ENCODE measurements around the gene ADI1.

Gene ADI1

DNA sequence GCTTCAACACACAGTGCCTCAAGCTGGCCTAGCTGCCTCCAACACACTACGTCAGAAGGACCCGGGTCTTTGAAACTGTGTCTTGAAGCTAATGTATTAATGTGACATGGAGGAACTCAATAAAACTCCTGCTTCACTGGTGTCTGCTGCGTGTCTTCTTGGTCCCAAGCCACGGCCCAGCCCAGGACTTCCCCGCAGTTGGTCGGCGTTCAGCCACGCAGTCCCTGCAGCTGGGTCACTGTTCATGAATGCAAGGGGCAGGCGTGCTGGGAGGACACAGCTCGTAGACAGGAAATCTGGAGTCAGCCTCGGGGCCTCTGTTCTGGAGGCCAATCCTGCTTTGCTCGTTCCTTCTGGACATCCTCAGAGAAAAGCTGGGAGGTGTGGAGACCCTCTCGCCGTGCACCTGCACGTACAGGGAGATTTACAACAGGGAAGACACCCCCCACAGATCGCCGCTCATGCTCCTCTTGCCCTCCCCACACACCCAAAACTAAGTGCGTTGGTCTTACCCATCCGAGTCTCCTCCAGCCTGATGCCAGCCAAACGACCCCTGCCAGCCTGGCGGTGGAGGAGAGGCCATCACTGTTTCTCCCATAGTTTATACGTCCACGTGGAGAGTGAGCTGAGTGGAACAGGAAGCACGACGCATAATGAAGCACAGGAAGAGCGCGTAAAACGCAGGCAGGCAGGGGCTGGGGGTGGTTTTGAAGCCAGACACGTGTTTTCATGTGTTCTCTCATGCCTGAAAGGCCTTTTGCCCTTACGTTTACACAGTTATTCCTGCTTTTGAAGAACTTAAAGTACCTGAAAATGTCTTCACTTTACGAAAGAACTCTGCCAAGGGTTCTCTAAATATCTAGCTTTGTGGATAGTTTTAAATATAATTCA, 39.7 kb downstream of the ADI1 start:
- no peak for DNase-seq

DNA sequence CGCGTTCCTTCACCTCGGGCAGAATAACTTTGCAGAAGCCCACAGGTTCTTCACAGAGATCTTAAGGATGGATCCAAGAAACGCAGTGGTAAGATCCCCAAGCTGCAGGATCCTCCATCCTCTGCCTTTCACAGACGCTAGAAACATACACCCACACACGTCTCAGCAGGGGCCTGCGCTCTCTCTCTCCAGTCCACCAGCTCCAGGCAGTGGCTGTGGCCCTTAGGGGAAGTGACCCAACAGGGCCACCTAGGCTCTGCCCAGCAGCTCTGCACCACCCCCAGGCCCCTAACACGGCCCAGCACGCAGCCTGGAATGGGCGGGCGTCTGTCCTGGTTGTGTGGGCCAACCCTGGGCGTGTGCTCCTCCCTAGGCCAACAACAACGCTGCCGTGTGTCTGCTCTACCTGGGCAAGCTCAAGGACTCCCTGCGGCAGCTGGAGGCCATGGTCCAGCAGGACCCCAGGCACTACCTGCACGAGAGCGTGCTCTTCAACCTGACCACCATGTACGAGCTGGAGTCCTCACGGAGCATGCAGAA, 40.4 kb downstream of the ADI1 start:
- no peak for DNase-seq

DNA sequence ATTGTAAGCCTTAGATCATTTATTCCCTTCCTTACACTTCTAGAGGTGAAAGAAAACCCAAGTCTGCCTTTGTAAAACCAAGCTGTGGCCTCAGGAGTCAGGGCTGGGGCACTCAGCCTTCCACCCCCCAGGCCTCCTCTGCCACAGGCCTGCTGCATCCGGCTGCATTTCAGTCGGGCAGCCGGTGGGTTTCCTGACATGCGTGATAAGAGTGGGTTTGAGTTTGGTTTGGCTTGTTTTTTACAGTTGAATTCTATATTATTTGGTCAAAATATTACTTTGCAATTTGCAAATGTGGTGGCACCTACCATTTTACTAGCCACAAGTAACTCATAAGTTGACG, 42.4 kb downstream of the ADI1 start:
- no peak for DNase-seq

DNA sequence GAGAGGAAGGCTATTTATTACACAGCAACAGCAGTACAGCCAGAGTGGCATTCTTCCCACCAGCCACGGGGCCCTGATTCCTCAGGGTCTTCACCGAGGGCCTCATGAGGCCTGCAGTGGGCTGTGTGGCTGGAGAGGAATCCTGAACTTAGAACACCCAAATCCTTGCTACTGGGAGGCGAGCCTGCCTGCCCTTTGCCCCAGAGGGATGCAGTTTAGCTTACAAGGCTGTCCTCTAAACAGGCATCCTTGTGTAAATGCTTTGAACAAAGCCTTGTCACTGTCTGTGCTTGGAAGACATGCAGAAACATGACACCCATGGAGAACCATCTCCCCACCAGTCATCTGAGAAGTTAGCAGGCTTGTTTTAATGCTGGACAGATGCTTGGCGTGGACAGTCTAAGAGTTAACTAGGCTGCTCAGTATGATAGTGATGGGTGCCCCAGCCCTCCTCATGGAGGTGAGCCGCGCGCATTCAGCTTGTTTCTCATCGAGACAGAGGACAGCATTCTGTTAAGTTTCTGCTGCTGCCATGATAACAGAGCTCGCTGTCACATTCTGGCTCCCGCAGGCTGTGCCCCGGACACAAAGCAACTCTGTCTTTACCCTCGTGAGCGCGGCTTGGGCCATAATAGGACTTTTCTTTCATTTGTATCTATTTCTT, 42.9 kb downstream of the ADI1 start:
- DNase-seq = no peak

DNA sequence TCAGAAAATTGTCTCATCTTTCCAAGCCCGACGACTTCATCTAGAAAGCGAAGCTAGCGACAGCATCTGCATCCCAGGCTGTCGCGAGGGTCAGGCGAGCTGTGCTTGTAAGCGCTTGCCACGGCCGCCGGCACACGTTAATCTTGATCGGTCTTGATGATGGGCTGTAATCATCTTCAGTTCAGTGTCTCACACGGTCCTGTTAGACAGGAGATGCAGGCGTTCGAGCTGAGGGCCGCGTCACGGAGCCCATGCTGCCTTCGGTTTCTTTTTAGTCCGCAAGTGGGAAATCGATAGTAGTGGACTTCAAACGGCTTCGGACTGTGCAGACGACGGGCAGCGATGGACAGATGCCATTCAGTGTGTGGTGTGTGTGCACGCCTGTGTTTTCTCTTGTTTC, 43.6 kb downstream of the ADI1 start:
- DNase-seq = no peak

DNA sequence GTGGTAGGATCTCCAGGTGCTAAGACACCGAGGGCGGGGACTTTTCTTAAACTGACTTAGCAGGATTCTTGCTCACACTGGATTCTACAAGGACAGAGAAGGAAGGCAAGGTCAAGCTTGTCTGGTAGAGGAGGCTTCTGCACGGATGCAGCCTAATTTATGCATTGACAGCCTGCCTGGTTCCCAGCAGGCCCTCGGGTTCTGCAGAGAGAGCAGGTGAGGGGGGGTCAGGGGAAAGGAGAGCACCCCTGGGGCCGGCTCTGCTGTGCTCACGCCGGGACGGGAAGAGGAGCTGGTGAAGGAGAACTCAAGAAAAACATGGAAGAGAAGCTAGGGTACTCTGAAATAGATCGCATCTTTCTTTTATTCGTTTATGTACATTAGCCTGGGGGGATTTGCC, 46.4 kb downstream of the ADI1 start:
- no peak for DNase-seq

DNA sequence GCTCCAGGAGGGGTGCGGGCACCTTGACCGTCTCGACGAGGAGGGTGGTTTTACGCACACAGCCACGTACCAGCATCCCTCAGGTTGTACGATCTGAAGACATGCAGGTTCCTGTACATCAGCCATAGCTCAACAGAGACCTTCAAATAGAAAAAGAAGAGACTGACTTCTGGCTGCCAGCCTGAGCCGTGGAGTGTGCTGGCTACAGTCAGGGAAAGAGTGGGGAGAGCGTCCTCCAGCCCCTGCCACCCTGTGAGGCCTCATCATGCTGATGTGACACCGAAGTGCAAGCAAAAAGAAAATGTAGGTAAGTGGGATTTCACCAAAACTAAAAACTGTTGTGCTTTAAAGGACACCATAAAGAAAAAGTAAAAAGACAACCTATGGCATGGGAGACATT, 47.0 kb downstream of the ADI1 start:
- DNase-seq = no peak

DNA sequence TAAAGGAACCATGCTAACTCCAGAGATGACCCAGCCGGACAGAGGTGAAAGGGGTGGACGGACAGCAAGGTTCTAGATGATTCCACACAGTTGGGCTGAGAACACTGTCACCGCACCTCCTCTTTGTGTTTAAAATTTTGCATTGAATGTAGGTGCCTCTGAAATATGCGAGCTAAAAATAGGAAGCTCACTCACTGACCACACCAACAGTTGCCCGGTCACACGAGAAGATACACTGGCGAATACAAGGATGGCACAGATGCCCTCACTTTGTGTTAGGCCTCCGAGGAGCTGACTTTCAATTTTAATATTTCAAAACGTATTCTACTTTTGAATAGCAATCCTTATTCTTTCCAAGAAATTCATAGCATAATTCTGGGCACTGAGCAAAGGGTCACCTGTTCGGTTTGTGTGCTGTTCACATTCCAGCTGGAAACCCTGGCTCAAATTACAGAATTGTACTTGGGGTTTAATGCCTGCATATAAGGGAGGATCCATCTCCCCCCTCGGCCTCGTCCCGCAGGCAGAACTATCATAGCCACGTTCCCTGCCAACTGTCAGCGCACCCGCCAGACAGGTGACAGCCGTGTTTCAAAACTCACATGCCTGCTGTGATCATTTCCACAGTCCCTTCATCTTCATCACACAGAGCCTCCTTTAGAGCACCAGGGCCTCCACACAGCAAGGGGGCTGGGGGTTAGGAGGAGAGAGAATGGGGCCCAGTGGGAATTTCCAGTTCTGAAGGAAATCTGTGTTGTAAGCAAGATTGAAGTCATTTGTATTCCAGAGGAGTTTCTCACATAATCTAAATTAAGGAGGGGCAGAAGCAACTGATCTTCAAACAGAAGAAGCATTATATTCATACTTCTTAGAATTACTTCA, 48.2 kb downstream of the ADI1 start:
- no peak for DNase-seq

DNA sequence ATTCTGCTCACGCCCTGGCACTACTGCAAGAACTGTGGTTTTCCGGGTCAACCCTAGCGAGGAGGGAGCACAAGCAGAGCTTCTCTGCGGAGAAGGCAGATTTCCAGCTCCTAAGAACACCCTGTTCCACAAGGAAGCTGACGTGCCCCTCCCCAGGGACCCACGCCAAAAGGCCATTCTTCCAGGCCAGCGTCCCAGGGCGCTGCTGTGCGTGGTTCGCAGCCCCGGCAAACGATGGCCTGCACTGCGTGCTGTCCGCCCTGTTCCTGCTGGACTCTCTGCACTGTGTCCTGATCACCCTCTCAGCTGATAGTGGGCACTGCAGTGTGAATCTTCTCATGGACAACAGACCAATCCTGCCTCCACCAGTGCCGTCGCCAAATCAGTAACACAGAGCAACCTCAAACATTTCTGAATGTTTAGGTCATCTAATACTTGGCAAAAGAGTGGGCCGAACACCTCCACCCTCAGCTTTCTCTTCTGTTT, 49.1 kb downstream of the ADI1 start:
- no peak for DNase-seq

DNA sequence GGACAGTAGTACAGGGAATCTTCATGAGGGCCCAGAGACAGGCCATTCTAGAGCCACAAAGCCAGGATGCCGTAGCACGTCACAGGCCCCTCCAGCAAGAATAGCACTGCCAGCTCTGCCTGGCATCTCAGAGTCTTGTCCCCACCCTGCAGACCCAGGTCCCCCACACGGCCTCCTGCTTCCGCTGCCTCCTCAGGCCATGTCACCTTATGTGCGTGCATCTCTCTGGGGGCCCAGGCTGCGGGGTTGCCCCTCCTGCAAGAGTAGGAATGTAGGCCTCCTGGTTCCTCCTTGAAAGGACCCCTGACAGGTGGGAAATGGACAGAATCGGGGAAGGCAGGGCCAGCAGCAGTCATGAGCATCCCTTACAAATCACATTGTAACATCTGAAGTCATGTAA, 49.8 kb downstream of the ADI1 start:
- no peak for DNase-seq

DNA sequence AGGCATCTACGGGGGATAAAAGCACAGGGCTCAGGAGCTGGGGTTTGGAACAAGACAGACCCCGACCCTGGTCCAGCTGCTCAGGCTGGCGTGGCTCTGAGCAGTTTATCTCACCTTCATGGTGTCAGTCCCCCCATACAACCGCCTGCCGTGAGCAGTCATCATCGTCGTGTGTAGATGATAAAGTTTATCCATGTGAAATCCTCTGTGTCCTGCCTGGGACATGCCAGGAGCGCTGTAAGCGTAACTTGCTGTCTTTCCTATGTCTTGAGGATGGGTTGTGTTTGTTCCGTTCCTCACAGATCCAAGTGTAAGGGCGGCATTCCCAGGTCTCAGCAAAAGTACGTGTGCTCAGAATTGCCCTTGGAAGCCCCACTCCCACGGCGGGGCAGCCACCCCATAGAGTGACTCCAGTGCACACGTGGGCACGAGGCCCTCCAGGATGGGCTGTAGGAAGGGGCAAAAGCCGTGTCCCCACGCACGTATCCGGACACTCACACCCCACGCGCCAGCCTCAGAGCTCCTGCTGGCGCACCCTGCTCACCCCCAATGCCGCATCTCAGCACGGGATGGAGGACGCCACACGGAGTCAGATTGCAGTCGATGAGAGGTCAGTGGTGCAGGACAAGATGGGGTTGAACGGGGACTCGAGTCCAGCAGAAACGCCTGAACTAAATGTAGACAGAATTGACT, 50.9 kb downstream of the ADI1 start:
- DNase-seq = no peak

DNA sequence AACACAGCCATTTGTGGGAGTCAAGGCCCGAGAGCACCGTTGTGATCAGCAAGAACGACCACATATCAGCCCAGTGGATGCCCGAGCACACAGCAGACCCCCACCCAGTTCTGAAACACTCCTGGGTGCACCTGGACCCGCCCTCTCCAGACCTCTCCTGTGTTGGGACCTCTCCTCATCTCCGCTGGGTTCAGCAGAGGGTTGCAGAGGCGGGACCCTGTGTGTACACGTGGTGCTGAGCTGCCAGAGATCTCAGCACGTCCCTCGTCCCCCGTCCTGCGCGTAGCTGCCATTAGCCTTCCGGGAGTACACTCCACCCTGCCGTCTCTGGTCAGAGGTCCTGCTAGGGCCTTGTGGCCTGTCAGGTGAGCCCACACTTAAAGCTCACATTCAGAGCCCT, 51.7 kb downstream of the ADI1 start:
- no peak for DNase-seq

DNA sequence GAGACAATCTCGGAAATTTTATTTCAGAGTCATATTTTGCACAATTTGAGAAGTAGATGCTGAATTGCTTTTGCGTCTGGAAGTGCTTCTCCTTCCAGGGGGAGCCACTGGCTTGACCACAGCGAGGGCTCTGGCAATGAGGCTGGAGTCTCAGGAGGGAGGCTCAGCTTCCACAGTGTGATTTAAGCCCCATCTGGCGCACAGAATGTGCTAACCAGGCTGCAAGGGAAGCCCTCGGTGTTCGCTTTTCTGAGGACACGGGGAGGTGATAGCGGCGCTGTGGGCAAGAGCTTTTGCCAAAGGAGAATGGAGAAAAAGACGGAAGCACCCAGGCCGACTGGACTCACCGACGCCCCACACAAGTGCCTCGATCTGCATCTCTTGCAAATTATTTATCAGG, 52.4 kb downstream of the ADI1 start:
- DNase-seq = no peak

DNA sequence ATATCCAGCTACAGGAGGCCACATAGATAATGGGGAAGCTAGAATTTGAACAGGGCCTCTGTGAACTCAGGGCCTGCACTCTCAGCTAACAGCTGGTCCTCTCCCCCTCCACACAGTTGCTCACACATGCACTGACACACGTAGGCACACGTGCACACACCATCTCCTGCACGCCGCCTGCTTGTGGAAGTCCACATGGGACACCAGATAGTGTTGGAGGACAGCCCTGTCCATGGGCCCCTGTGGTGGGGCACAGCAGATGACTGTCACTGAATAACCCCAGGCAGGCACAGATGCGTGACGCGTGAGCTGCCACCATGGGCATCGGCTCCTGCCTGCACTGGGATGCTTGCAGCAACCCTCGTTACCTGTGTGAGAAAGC, 52.9 kb downstream of the ADI1 start:
- DNase-seq = no peak

DNA sequence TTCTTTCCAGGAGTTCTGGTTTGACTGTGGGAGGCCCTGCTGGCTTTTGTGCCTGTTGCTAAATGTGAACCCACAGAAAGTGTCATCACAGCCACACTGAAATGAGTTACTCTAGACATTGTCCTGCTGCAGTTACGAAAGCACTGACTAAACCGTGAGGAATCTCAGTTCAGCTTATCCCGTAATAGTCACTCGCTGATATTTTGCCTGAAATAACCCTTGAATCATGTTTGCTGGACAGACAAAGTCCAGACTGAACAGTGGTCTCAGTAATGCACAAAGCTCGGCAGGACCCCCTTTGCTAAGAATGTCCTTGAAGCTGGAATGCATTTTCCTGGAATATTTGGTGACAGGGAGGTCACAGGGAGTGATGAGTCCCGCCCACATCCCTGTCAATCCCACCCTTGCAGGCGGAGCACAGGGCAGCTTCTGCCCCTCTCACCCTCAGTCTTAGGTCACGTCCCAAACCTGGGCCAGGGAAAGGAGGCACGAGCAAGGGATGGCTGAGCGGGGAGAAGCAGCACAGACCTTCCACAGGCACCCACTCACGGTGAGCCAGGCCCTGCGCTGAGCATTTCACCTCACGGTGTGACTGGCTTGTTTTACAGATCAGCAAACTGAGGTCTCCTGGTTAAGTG, 53.4 kb downstream of the ADI1 start:
- no peak for DNase-seq

DNA sequence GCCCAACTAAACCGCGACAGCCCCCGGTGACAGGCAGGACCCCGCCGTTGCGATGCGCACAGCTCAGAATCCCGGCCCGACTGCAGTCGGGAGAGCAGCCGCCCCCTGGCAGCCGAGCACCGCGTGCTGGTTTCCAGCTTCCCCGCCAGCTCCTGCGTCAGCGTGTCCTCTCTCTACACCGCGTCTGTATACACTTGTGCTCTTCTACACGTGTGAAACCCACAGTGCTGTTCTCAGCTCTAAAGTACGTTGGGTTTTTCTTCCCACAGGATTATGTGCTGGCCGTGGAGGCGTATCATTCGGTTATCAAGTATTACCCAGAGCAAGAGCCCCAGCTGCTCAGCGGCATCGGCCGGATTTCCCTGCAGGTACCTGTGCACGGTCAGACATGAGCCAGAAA, 54.0 kb downstream of the ADI1 start:
- DNase-seq = no peak

DNA sequence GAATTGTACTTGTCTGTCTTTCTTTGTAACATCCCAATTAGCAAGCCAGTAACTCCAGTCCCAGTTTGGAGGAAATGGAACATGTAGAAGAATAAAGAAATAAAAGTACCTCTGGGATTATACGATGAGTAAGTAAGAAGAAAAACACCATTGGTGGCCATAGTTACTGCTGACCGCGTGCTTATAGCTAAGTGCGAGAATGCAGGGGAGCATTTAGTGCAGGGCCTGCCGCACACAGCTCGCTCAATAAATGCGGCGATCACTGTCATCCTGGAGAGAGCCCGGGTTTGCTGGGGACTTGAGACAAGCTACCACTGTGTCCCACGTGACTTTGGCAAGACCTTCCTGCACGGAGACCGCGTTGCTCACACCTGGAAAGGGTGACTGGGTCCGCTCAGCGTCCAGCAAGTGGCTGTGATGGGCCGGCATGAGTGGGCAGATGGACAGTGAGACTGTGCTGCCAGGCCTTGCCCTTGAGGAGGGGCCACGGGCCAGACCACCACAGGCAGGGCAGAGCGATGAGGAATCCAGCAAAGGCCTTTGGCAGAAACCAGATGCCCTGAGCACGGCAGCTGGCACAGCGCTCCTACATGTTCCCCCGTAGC, 54.8 kb downstream of the ADI1 start:
- DNase-seq = no peak

DNA sequence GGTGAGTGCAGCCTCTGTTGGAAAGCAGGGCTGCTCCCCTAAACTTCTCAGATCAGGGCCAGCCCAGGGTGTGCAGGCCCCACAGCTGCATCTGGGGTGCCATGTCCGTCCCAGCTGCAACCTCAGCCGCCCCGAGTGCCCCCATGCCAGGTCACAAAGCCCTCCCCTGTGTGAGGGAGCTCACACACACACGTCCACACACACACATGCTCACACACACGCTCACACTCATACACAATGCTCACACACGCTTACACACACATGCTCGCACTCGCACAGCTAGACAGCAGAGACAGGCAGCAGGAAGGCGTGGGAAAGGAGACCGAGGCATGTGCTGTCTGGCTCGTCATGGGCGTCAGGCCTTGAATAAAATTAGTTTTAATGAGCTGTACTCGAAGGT, 55.4 kb downstream of the ADI1 start:
- DNase-seq = no peak

DNA sequence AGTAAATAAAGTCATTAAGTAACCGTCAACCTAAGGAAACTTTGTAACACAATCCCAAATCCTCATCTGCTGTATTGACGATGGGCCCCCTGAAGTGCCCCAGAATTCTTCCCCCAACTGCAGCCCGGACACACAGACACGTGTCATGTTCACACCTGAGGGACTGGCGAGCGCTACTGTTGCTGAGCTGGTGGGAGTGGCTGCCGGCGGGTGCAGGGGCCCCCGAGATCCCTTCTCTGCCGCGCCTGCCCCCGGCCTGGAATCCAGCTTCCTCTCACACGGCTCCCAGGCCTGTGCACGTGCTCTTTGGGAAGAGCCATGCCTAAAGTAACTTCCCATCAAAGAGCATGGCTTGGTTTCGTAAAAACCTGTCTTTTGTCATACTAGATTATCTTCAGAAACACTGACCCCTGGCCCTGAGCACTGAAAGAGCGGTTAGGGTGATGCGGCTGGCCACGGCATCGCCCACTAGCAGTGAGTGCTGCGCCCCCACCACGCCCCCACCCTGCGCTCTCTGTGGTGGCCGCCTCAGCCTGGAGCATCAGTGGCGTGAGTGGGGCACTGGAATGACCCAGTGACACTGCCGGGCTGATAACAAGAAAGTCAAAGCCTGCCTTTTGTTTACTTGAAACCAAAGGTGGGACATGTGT, 56.0 kb downstream of the ADI1 start:
- no peak for DNase-seq

DNA sequence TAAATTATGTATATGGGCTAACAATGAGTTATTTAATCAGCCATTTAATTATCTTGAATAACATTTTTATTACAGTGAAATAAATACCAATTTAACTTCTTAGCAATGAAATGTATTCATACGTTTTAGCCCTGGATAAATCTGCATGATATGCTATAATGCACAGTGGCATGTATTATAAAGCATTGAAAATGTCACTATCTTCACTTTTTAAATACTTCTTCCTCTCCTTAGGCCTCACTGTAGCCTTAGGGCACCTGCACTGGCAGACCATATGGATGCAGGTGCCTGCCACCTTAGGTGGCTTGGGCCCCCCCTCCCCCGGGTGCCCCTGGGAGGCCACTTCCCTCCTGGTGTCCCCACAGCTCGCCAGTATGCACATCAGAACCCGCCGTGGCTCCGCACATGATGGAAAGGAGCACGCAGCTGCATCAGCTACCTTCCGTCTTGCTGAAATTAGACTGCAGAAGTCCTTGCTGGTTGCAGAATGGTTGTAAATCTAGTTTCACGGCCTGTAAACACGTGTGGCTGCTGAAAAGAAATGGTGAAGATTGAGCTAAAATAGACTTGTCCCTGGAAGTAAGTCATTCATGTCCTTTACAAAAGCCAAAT, 56.7 kb downstream of the ADI1 start:
- no peak for DNase-seq

Data from COR-L47 (cell line).